A673 (cell line): Measurements from ENCODE around the gene PMM2. TPM values are rescaled to one million over a fixed set of nuclear protein-coding genes. Genes with fewer than 3 reads are reported as not detected.
A peak's percentile ranks its signal among the peaks of the same experiment; 100 is the strongest.
"Not testable (repeated sequence)": the region's sequence is repeated elsewhere in the genome, so short reads cannot be mapped to it uniquely, and the experiment has no call there.

ENCODE experiments used
- BruUV-seq: library from RNA; stranded (reverse); fragments of 400-500 nt; replicated peaks from 2 replicates; lab custom pipeline; 2021; lab: Mats Ljungman, UMichigan
- CTCF ChIA-PET: fragments of 300-600 bp; sonication (Branson Sonifier 250); formaldehyde crosslinking; loops from one replicate; lab custom pipeline; 2022; ENCODE audit warnings: antibody characterized with exemption; lab: Charles Lee
- POLR2A ChIA-PET: fragments of 300-600 bp; sonication (Branson Sonifier 250); formaldehyde crosslinking; loops from one replicate; lab custom pipeline; 2022; ENCODE audit warnings: antibody characterized with exemption; ENCODE audit not compliant: low non-redundant PET; lab: Charles Lee
- DNase-seq: peaks from one replicate; pipeline ENCODE4 v3.0.0-alpha.2; 2015; ENCODE audit warnings: low spot score
- H3K27ac ChIP-seq: fragments of 200-600 bp; sonication (generic); 2 replicates; pipeline ENCODE4 v1.5.1; 2016; ENCODE audit warnings: mixed run types, low read depth, mild to moderate bottlenecking, mixed read lengths, antibody characterized with exemption, low read length; ENCODE audit not compliant: poor library complexity, severe bottlenecking
- H3K27me3 ChIP-seq: fragments of 200-600 bp; sonication (generic); replicated peaks from 2 replicates; pipeline ENCODE4 v1.6.1; 2017; ENCODE audit warnings: mixed run types, low read depth, mild to moderate bottlenecking, mixed read lengths, antibody characterized with exemption, low read length; ENCODE audit not compliant: insufficient read depth, poor library complexity
- H3K36me3 ChIP-seq: fragments of 200-600 bp; sonication (generic); 2 replicates; pipeline ENCODE4 v1.6.1; 2016; ENCODE audit warnings: mixed run types, mild to moderate bottlenecking, mixed read lengths, antibody characterized with exemption, low read length; ENCODE audit not compliant: insufficient read depth, poor library complexity, severe bottlenecking
- H3K4me1 ChIP-seq: fragments of 200-600 bp; sonication (generic); 2 replicates; pipeline ENCODE4 v1.6.1; 2017; ENCODE audit warnings: mixed run types, mild to moderate bottlenecking, mixed read lengths, antibody characterized with exemption, low read length; ENCODE audit not compliant: insufficient read depth, poor library complexity, severe bottlenecking
- H3K4me3 ChIP-seq: fragments of 200-600 bp; sonication (generic); 2 replicates; pipeline ENCODE4 v1.5.1; 2016; ENCODE audit warnings: low read depth, mixed run types, mild to moderate bottlenecking, mixed read lengths, low read length; ENCODE audit not compliant: poor library complexity, severe bottlenecking
- H3K9me3 ChIP-seq: fragments of 200-600 bp; sonication (generic); 2 replicates; pipeline ENCODE4 v1.6.1; 2016; ENCODE audit warnings: mixed run types, low read depth, mild to moderate bottlenecking, mixed read lengths, antibody characterized with exemption, low read length; ENCODE audit not compliant: poor library complexity, severe bottlenecking
- CTCF ChIP-seq: fragments of 300-800, 200-600 bp; sonication (generic); conservative IDR thresholded peaks from 2 replicates; pipeline ENCODE4 v1.5.1; 2017; ENCODE audit warnings: low read depth, mild to moderate bottlenecking, antibody characterized with exemption, low read length, moderate library complexity, mixed read lengths
- EZH2 ChIP-seq: fragments of 200-600 bp; sonication (generic); IDR thresholded peaks from 2 replicates; pipeline ENCODE4 v1.6.1; 2017; ENCODE audit warnings: borderline replicate concordance, low read depth, mild to moderate bottlenecking, mixed read lengths, antibody characterized with exemption, low read length; ENCODE audit not compliant: poor library complexity, severe bottlenecking
- intact Hi-C: fragments of 100-400 bp; cut with micrococcal nuclease; formaldehyde crosslinking; loops from one replicate; pipeline ENCODE4 v1.10.0; 2022; ENCODE audit not compliant: unreplicated experiment
- total RNA-seq: library from RNA; stranded (reverse); gene quantifications from 2 replicates; pipeline ENCODE4 v1.2.3, GENCODE V29; 2021

Gene PMM2
- total RNA-seq, 1 experiment from 2014 or later = 54.8 TPM

GRCh38 chr16:8798174-8798527, 512 bp downstream of the PMM2 start:
- no TSS peak for BruUV-seq
- Histone ChIP-seq H3K36me3 (peaks cover 23% of the 10 kb centered on the region), H3K27ac (peak overlapping the region; percentile 75), H3K9me3 (no peaks in the 10 kb centered on the region), H3K27me3 (no peaks in the 10 kb centered on the region), H3K4me1 (peaks cover 12% of the 10 kb centered on the region), H3K4me3 (peak overlapping the region; percentile 79)
- DNase-seq = no peak
- intact Hi-C loops = loop anchor here (5.0 kb wide), 1 partner anchor 69 kb away; the partner anchor contains the start of gene CARHSP1
- no peak for TF ChIP-seq EZH2
- TF ChIP-seq CTCF = no peak
- POLR2A ChIA-PET = no interaction called here
- CTCF ChIA-PET = no interaction called here

GRCh38 chr16:8798535-8799157, 1.0 kb downstream of the PMM2 start:
- peak overlapping the region; percentile 75 for H3K27ac ChIP-seq
- no peak for TF ChIP-seq CTCF
- TF ChIP-seq EZH2 = no peak
- H3K27me3 ChIP-seq = no peaks in the 10 kb centered on the region
- intact Hi-C loops = loop anchor here (5.0 kb wide), 1 partner anchor 69 kb away; the partner anchor contains the start of gene CARHSP1
- CTCF ChIA-PET = no interaction called here
- DNase-seq = no peak
- BruUV-seq = TSS peak; percentile 46
- POLR2A ChIA-PET = no interaction called here
- no peaks in the 10 kb centered on the region for H3K9me3 ChIP-seq
- peak overlapping the region; percentile 79 for H3K4me3 ChIP-seq
- peaks cover 12% of the 10 kb centered on the region for H3K4me1 ChIP-seq
- peaks cover 27% of the 10 kb centered on the region for H3K36me3 ChIP-seq

- no peak for DNase-seq
- intact Hi-C loops = no loop called here
- H3K4me3 ChIP-seq = no peak overlapping the region
- H3K27ac ChIP-seq = no peak overlapping the region
- no peaks in the 10 kb centered on the region for H3K27me3 ChIP-seq
- POLR2A ChIA-PET = no interaction called here
- no peak for TF ChIP-seq CTCF
- TF ChIP-seq EZH2 = no peak
- BruUV-seq = no TSS peak
- H3K36me3 ChIP-seq = peaks cover 53% of the 10 kb centered on the region
- CTCF ChIA-PET = no interaction called here
- H3K9me3 ChIP-seq = no peaks in the 10 kb centered on the region
- H3K4me1 ChIP-seq = peaks cover 5% of the 10 kb centered on the region
These were observed 4.1 kb downstream of the PMM2 start for GRCh38 chr16:8801701-8802100.

GRCh38 chr16:8803733-8804132, 6.1 kb downstream of the PMM2 start:
- POLR2A ChIA-PET, H3K4me1 ChIP-seq, DNase-seq, BruUV-seq, intact Hi-C loops, CTCF ChIA-PET, H3K27me3 ChIP-seq, H3K9me3 ChIP-seq, H3K27ac ChIP-seq, H3K4me3 ChIP-seq: not testable (repeated sequence)
- H3K36me3 ChIP-seq = peaks cover 72% of the 10 kb centered on the region
